ENCODE data around the gene SDR42E2. TPM values are rescaled to one million over a fixed set of nuclear protein-coding genes. Genes with fewer than 3 reads are reported as not detected.

The SDR42E2 gene
- total and polyA plus RNA-seq, 10 donors = 0.09 to 0.24 (median 0.14) TPM; not detected in 5

- Histone ChIP-seq H3K4me1 (no peaks in the 10 kb centered on the region), H3K27me3 (replicated peaks in 1 of 7) (no peaks in the 10 kb centered on the region), H3K9me3 (no peaks in the 10 kb centered on the region), H3K27ac (no peak overlapping the region), H3K4me3 (no peak overlapping the region), H3K36me3 (no peaks in the 10 kb centered on the region)
- no peak for DNase-seq
- TF ChIP-seq POLR2A (IDR thresholded peaks at IDR 0.05) (no peak), POLR2AphosphoS5 (IDR thresholded peaks at IDR 0.05) (no peak)
- intact Hi-C loops (cut with DNase I; ENCODE audit: low total_unique reads) = no loop called here
These were observed 40.1 kb upstream of the SDR42E2 start for GRCh38 chr16:22122239-22122638.

GRCh38 chr16:22123146-22123545 lies 39.2 kb upstream of the SDR42E2 start:
- H3K4me3 ChIP-seq = no peak overlapping the region
- 30 to 48% (median 37%) methylated on average over 3 of the region's 3 CpGs for WGBS, 5 donors
- no peaks in the 10 kb centered on the region for H3K4me1 ChIP-seq
- H3K27me3 ChIP-seq (replicated peaks in 1 of 7) = no peaks in the 10 kb centered on the region
- H3K27ac ChIP-seq = no peak overlapping the region
- H3K9me3 ChIP-seq = peaks cover 0 to 2% (median 0%) of the 10 kb centered on the region in 8 donors
- no peak for DNase-seq
- intact Hi-C loops (cut with DNase I; ENCODE audit: low total_unique reads) = no loop called here
- H3K36me3 ChIP-seq = no peaks in the 10 kb centered on the region
- TF ChIP-seq POLR2A (IDR thresholded peaks at IDR 0.05) (no peak), CTCF (IDR thresholded peaks at IDR 0.05 in 8 of 11, conservative IDR thresholded peaks at IDR 0.05 in 3 of 11) (no peak), POLR2AphosphoS5 (IDR thresholded peaks at IDR 0.05) (no peak)

- intact Hi-C loops (cut with DNase I; ENCODE audit: low total_unique reads) = no loop called here
- H3K4me3 ChIP-seq = no peak overlapping the region
- DNase-seq = no peak
- H3K36me3 ChIP-seq = no peaks in the 10 kb centered on the region
- no peak overlapping the region for H3K27ac ChIP-seq
- WGBS, 5 donors = 88 to 98% (median 90%) methylated on average over 7 of the region's 7 CpGs
- no peaks in the 10 kb centered on the region for H3K4me1 ChIP-seq
- H3K27me3 ChIP-seq (replicated peaks in 1 of 7) = no peaks in the 10 kb centered on the region
- TF ChIP-seq CTCF (IDR thresholded peaks at IDR 0.05 in 8 of 11, conservative IDR thresholded peaks at IDR 0.05 in 3 of 11) = no peak
- no peak for TF ChIP-seq POLR2A (IDR thresholded peaks at IDR 0.05)
- no peak for TF ChIP-seq POLR2AphosphoS5 (IDR thresholded peaks at IDR 0.05)
- peaks cover 0 to 8% (median 0%) of the 10 kb centered on the region in 8 donors for H3K9me3 ChIP-seq
These were observed 38.4 kb upstream of the SDR42E2 start for GRCh38 chr16:22123759-22124490.

GRCh38 chr16:22124583-22125284 lies 37.6 kb upstream of the SDR42E2 start:
- no peak for TF ChIP-seq CTCF (IDR thresholded peaks at IDR 0.05 in 8 of 11, conservative IDR thresholded peaks at IDR 0.05 in 3 of 11)
- no peak for TF ChIP-seq POLR2A (IDR thresholded peaks at IDR 0.05)
- no peak for TF ChIP-seq POLR2AphosphoS5 (IDR thresholded peaks at IDR 0.05)
- no peak for DNase-seq
- intact Hi-C loops (cut with DNase I; ENCODE audit: low total_unique reads) = no loop called here
- no peaks in the 10 kb centered on the region for H3K27me3 ChIP-seq (replicated peaks in 1 of 7)
- WGBS, 5 donors = 90 to 96% (median 91%) methylated on average over 6 of the region's 6 CpGs
- no peak overlapping the region for H3K4me3 ChIP-seq
- no peak overlapping the region for H3K27ac ChIP-seq
- peaks cover 0 to 8% (median 0%) of the 10 kb centered on the region in 8 donors for H3K9me3 ChIP-seq
- no peaks in the 10 kb centered on the region for H3K4me1 ChIP-seq
- no peaks in the 10 kb centered on the region for H3K36me3 ChIP-seq

Data from spleen (tissue), 11 donors.